HepG2 (cell line): Measurements from ENCODE around the gene KRTAP29-1.

Experiments used
- EED ChIP-seq: sonication (generic); formaldehyde crosslinking; IDR thresholded peaks from 2 replicates; pipeline ENCODE4 v1.5.0; 2020; ENCODE audit warnings: mild to moderate bottlenecking, missing genetic modification reagents
- EZH2 ChIP-seq: conservative IDR thresholded peaks from 2 replicates; pipeline ENCODE4 v1.6.1; 2012; ENCODE audit warnings: mild to moderate bottlenecking, low read depth, low read length, moderate library complexity
- HNF4A ChIP-seq: sonication (generic); formaldehyde crosslinking; IDR thresholded peaks from 2 replicates; pipeline ENCODE4 v1.4.0; 2020; ENCODE audit warnings: missing genetic modification reagents
- MAFK ChIP-seq, 2 experiments: IDR thresholded peaks in 1 of 2; conservative IDR thresholded peaks in 1 of 2; 2 replicates each; pipeline ENCODE4 v1.6.1; 2011; ENCODE audit warnings: improper control_type of control experiment in 2 of 2, low read length in 2 of 2
- MZF1 ChIP-seq: sonication (generic); formaldehyde crosslinking; IDR thresholded peaks from 2 replicates; pipeline ENCODE4 v1.8.1; 2023; ENCODE audit warnings: mild to moderate bottlenecking, missing genetic modification reagents, borderline replicate concordance
- ZNF101 ChIP-seq: sonication (generic); formaldehyde crosslinking; IDR thresholded peaks from 2 replicates; pipeline ENCODE4 v1.4.0; 2020; ENCODE audit warnings: mild to moderate bottlenecking, low read depth, missing genetic modification reagents, borderline replicate concordance
- ZNF879 ChIP-seq: sonication (generic); formaldehyde crosslinking; IDR thresholded peaks from 2 replicates; pipeline ENCODE4 v1.8.1; 2023; ENCODE audit warnings: missing genetic modification reagents
- TF ChIP-seq, protein P1 (sequence below): sonication (generic); formaldehyde crosslinking; IDR thresholded peaks from 2 replicates; pipeline ENCODE4 v1.5.0; 2020; ENCODE audit warnings: mild to moderate bottlenecking, missing genetic modification reagents, moderate library complexity
- TF ChIP-seq, protein P2 (sequence below): sonication (generic); formaldehyde crosslinking; IDR thresholded peaks from 2 replicates; pipeline ENCODE4 v1.8.1; 2023; ENCODE audit warnings: missing genetic modification reagents, inconsistent platforms, borderline replicate concordance
- TF ChIP-seq, protein P3 (sequence below): sonication (generic); formaldehyde crosslinking; IDR thresholded peaks from 2 replicates; pipeline ENCODE4 v1.5.1; 2020; ENCODE audit warnings: mild to moderate bottlenecking, missing genetic modification reagents, moderate library complexity

DNA sequence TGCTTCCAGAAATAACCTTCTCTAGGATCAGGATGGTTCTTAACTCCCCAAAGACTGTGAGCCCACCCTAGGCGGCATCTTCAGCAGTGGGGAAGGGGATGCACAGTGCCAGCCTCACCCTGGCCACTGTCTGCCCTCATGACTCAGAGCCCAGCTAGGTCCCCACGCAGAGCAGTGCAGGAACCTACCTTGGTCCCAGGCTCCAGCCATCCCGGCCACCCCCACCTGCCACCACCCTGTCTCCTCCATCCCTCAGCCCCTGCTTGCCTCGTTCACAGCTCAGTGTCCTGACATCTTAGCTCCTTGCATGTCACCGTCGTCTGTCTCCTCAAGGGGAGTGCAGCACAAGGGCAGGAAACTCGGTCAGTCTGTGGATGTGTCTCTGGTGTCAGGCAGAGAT, 29.0 kb upstream of the KRTAP29-1 start:
- TF ChIP-seq, protein P1, sequence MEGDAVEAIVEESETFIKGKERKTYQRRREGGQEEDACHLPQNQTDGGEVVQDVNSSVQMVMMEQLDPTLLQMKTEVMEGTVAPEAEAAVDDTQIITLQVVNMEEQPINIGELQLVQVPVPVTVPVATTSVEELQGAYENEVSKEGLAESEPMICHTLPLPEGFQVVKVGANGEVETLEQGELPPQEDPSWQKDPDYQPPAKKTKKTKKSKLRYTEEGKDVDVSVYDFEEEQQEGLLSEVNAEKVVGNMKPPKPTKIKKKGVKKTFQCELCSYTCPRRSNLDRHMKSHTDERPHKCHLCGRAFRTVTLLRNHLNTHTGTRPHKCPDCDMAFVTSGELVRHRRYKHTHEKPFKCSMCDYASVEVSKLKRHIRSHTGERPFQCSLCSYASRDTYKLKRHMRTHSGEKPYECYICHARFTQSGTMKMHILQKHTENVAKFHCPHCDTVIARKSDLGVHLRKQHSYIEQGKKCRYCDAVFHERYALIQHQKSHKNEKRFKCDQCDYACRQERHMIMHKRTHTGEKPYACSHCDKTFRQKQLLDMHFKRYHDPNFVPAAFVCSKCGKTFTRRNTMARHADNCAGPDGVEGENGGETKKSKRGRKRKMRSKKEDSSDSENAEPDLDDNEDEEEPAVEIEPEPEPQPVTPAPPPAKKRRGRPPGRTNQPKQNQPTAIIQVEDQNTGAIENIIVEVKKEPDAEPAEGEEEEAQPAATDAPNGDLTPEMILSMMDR (CRISPR knock-in tag) = no peak
- TF ChIP-seq MAFK (conservative IDR thresholded peaks at IDR 0.05 in 1 of 2, IDR thresholded peaks at IDR 0.05 in 1 of 2; ENCODE audit: low read length in 2 of 2) = no peak
- TF ChIP-seq, protein P2, sequence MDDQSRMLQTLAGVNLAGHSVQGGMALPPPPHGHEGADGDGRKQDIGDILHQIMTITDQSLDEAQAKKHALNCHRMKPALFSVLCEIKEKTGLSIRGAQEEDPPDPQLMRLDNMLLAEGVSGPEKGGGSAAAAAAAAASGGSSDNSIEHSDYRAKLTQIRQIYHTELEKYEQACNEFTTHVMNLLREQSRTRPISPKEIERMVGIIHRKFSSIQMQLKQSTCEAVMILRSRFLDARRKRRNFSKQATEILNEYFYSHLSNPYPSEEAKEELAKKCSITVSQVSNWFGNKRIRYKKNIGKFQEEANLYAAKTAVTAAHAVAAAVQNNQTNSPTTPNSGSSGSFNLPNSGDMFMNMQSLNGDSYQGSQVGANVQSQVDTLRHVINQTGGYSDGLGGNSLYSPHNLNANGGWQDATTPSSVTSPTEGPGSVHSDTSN = no peak
- TF ChIP-seq MZF1 (CRISPR knock-in tag) = no peak
- TF ChIP-seq, protein P3, sequence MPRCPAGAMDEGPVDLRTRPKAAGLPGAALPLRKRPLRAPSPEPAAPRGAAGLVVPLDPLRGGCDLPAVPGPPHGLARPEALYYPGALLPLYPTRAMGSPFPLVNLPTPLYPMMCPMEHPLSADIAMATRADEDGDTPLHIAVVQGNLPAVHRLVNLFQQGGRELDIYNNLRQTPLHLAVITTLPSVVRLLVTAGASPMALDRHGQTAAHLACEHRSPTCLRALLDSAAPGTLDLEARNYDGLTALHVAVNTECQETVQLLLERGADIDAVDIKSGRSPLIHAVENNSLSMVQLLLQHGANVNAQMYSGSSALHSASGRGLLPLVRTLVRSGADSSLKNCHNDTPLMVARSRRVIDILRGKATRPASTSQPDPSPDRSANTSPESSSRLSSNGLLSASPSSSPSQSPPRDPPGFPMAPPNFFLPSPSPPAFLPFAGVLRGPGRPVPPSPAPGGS (CRISPR knock-in tag) = no peak
- no peak for TF ChIP-seq ZNF879
- no peak for TF ChIP-seq ZNF101 (CRISPR knock-in tag)
- no peak for TF ChIP-seq EZH2
- TF ChIP-seq HNF4A = no peak
- TF ChIP-seq EED (CRISPR knock-in tag) = no peak
